Stimulated activated CD4-positive, alpha-beta T cell treated with anti-CD3 and anti-CD28 coated beads, TNF-alpha, amount 100 ng/mL, for 24 hours (primary cell): ENCODE measurements around the gene WBP1L.
"Not testable (repeated sequence)": the region's sequence is repeated elsewhere in the genome, so short reads cannot be mapped to it uniquely, and the experiment has no call there.

ENCODE experiments used
- DNase-seq, 3 experiments: peaks; one replicate each; pipeline ENCODE4 v3.0.0-alpha.2; 2020; ENCODE audit warnings: low read depth in 3 of 3

WBP1L gene

DNA sequence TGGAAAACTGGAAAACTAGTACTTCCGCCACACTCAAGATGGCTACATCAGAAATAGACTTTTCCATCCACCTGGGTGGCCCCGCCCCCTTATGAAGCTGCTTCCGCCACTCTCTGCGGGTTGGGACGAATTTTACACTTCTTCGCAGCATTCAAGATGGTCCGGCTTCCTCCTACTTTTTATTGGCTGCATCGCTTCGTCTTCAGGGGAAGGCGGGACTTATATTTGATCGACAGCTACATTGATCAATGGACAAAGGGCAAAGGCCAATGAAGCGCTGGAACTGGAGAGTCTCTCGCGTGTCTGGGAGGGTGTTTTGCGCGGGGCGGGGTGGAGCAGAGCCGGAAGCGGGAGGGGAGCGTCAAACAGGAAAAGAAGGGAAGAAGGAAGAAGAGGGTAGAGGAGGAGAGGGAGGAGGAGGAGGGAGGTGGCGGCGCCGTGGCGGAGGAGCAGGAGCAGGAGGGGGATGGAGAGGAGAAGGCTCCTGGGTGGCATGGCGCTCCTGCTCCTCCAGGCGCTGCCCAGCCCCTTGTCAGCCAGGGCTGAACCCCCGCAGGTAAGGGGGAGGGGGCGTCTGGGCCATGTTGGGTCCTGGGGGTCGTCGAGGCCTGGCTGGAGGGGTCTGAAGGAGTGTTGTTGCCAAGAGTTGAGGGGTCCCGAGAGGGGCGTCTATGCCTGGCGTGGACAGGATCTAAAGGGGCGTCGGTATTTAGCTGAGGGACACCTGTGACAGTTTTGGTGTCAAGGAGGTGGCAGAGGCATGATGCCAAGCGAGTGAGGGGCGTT, at the start of gene WBP1L:
WBP1L (plus strand) TSS at position 361 of the 786 bp plus-strand sequence; CDS start at position 467, 106 bp downstream.
- DNase-seq: peak; percentile 85 to 95 (median 93)

- not testable (repeated sequence) for DNase-seq
Measured at GRCh38 chr10:102695401-102695800, 48.3 kb upstream of the WBP1L start.

DNA sequence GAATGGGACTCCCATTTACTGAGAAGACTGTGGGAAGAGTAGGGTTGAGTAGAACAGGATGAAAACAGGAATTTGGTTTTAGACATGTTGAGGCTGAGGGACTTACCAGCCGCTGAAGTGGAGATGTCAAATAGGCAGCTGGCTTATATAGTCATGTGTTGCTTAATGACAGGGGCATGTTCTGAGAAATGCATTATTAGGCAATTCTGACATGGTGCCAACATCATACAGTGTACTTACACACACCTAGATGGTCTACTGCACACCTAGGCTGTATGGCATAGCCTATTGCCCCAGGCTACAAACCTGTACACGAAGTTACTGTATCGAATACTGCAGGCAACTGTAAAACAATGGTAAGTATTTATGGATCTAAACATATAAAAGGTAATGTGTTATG, 47.0 kb upstream of the WBP1L start:
- no peak for DNase-seq

DNA sequence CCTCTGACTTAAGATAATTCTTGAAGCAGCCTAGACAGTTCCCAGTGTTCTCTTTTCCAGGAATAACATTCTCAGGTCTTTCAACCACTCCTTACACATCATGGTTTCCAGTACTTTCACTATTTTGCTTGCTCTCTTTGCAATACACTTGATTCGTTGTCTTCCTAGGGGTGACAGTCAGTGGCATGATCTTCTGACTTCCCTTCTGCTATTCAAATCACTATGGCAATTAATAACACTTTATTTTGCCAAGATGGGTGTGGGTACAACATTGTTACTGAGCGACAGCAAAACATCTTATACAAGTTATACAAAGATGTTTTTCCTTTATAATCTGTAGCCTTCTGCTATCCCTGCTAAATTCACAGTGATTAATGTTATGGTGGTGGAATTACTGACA, 44.9 kb upstream of the WBP1L start:
- no peak for DNase-seq

- DNase-seq: no peak
Measured at GRCh38 chr10:102701272-102701671, 42.5 kb upstream of the WBP1L start.

- DNase-seq: no peak
Measured at GRCh38 chr10:102701796-102702195, 42.0 kb upstream of the WBP1L start.

GRCh38 chr10:102702742-102703141, 41.0 kb upstream of the WBP1L start:
- DNase-seq: no peak

- no peak for DNase-seq
Measured at GRCh38 chr10:102704915-102705314, 38.8 kb upstream of the WBP1L start.

GRCh38 chr10:102705531-102705930, 38.2 kb upstream of the WBP1L start:
- no peak for DNase-seq

DNA sequence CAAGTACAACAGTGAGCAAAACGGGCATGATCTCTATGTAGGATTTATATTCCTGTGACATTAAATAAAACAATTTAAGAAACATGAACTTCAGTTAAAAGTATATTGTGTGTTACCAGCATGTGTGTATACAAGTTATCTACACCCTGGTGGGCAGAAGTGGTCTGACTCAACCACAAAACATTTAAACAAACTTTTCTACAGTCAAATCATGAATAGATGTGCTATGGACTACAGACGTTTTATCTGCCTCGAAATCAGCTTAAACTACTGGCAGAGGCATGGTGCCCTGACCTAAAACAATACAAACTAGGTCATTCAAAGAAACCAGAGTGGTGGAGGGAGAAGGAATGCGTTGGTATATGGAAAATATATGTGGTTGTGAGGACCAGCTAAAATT, 33.1 kb upstream of the WBP1L start:
- DNase-seq: no peak

DNA sequence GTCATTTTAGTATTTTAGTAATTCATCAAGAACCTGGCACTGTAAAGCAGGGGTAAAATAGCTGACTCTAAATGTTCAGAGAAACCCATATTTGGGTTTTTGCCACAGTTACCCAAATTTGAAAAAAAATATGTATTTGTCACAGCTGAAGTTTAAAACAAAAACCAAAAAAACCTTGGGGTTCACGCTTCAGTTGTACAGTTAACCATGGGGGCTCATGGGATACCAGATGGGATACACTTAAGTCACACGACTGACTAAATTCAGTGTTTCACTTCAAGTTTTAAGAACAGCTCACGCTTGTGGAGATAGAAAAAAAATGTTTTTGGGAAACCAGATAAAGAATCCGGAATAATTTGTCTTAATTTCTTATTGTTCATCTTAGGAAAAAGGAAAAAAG, 31.7 kb upstream of the WBP1L start:
- no peak for DNase-seq

DNA sequence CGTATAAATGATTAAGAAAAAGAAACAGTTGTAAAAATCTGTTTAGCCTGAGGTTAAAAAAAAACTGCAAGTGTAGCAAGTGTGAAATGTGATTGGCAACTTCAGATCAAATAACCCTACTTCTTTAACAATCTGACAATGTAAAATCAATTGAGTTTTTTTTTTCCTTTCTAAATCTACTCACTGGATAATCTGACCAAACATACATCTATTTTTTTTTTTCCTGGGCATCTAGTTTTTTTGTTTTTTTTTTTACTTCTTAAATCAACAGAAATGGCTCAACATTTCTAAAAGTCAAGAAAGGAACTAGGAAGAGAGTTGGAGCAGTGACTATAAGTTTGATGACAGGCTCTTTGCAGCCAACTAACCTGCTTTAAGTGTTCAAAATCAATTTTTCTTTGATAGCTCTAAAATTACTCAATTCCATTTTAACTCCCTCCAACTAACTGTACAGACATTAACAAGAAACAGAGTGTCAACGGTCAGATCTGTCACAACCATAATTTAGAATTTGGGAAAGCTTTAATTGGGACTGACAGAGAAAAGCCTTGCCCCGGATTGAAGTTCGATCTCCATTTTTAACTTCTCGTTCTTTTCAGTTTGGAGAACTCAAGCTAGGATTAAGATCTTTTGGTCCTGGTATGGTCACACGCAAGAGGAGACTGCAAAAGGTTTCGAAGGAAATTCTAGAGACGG, 30.8 kb upstream of the WBP1L start:
- DNase-seq: no peak

DNA sequence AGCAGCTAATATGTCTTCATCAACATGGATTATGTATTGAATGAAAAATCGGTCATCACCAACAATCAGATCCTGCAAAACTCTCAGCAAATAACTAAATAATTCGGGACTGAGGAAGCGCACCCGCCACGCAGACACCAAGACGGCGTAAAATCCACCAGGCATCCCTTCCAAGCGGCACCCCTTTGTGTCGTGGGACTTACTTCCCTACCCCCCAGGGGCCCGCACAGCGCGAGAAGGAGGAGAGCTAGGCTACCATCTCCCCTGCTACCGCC, 30.3 kb upstream of the WBP1L start:
- DNase-seq: peak in 1 of 3 experiments; percentile 47

GRCh38 chr10:102713814-102714620, 29.7 kb upstream of the WBP1L start, which contains the start of gene ARL3:
Gene ARL3 (minus strand): TSS chr10:102714397. CDS start chr10:102714275, 122 bp downstream.
- DNase-seq: peak; percentile 91 to 99 (median 94)

GRCh38 chr10:102714621-102715455, 28.9 kb upstream of the WBP1L start, which contains the start of gene SFXN2:
Gene SFXN2 (plus strand): TSS chr10:102714636. CDS start chr10:102726637, 12,001 bp downstream.
- peak; percentile 11 to 53 (median 20) for DNase-seq

GRCh38 chr10:102715880-102716279, 27.9 kb upstream of the WBP1L start:
- no peak for DNase-seq

- not testable (repeated sequence) for DNase-seq
Measured at GRCh38 chr10:102716900-102717565, 26.7 kb upstream of the WBP1L start.

- no peak for DNase-seq
Measured at GRCh38 chr10:102718220-102718619, 25.5 kb upstream of the WBP1L start.

GRCh38 chr10:102720337-102720736, 23.4 kb upstream of the WBP1L start:
- no peak for DNase-seq

DNA sequence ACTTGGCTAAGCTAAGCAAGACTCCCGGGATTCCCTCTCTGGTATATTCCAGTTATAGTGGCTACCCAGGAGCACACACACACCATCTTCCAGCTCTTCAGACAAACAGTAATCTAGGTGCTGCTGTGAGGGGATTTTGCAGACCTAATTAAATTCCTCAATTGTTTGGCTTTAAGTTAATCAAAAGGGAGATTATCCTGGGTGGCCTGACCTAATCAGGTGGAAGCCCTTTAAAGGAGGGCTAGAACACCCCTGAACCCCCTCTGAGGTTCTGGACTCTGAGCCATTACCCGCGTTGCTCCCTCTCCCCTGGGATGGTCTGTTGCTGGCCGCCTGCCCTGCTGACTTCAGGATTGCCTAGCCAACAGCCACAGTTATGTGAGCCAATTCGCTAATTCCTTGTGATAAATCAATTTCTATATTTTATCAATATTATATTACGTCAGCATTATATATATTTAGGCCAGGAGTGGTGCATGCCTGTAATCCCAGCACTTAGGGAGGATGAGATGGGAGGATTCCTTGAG, 22.9 kb upstream of the WBP1L start:
- no peak for DNase-seq

- no peak for DNase-seq
Measured at GRCh38 chr10:102721954-102722353, 21.8 kb upstream of the WBP1L start.
